Nucleus accumbens (tissue), 56 donors: ENCODE measurements around the gene OSCP1.

Source experiments
- DNase-seq, 56 donors: peaks; one replicate each; lab custom pipeline; 2025; lab: John Stamatoyannopoulos, UW

OSCP1 gene

GRCh38 chr1:36386265-36387140, 63.7 kb downstream of the OSCP1 start:
- peak; percentile 30 to 97 (median 80) for DNase-seq

- DNase-seq: peak; percentile 77 to 99 (median 98)
Measured at GRCh38 chr1:36385410-36386264, 64.6 kb downstream of the OSCP1 start, which contains the start of gene STK40. Gene STK40, minus strand, starts transcription at chr1:36385924. Its CDS starts 24,592 bp downstream, at chr1:36361332.

DNA sequence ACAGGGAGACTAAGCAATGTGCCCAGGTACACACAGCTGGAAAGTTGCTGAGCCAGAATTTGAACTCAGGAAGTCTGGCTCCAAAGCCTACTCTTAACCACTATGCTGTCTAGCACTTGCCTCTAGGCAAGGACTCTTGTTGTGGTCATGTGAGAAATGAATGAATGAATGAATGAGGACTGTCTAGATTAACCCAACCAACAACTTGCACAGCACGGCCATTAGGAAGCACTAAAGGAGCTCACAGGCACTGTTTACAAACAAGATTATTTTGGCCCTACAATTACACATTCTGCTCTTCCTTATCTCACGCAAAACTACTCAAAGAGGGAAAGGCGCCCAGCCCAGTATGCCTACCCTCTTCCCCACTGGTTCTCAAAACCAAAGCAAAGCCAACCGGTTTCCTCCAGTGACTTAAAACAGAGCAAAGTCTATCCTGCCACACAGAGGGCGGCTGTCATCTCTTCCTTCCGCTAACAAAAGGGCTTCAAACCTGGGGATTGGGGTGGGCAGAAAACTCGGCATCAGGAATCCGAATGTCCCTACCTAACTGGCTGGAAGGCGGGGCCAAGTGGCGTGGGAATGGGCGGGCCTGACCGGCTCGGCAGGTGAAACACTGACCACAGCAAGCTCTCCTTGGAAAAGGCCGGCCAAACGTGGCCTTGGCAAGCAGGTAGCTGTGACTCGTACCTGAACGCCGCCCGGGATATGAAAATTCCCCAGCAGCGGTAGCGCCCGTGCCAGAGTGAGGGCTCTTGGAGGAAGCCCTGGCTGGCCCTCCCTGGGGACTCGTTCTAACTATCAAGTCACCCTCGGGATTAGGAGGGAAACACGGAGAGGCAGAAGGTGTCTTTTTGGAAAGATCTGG, 65.5 kb downstream of the OSCP1 start:
- peak in 29 of 56 donors; percentile 35 to 64 (median 49) for DNase-seq

DNA sequence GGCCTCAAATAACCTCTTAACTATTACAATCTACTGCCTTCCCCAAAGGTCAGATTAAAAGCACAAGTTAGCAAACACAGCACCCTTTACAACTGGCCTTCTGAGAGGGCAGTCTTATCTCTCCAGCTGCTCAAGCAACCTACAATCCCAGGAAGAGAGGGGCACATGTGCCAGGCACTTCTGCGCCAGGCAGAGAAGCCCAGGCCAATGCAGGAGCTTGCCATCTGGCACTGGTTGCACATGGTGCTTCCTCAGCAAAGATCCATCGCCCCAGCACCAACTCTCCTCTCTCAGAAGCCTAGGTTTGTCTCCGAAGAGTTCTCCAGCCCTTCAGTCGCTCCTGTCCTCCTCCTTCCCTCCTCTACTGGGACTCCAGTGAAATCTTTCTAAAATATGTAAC, 67.0 kb downstream of the OSCP1 start:
- no peak for DNase-seq

- DNase-seq: no peak
Measured at GRCh38 chr1:36382669-36383068, 67.6 kb downstream of the OSCP1 start.

DNA sequence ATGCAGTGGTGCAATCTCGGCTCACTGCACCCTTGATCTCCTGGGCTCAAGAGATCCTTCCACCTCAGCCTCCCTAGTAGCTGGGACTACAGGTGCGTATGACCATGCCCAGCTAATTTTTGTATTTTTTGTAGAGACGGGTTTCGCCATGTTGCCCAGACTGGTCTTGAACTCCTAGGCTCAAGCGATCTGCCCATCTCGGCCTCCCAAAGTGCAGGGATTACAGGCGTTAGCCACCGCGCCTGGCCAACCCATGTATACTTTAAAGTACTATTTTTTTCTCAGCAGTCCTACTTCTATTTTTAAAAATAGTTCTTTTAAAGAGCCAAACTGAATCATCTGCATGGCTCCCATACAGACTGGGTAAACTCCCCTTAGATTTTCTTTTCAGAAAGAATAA, 68.0 kb downstream of the OSCP1 start:
- DNase-seq: no peak

GRCh38 chr1:36381405-36381804, 68.8 kb downstream of the OSCP1 start:
- DNase-seq: no peak

GRCh38 chr1:36380782-36381181, 69.5 kb downstream of the OSCP1 start:
- DNase-seq: no peak

- no peak for DNase-seq
Measured at GRCh38 chr1:36380143-36380619, 70.1 kb downstream of the OSCP1 start.

DNA sequence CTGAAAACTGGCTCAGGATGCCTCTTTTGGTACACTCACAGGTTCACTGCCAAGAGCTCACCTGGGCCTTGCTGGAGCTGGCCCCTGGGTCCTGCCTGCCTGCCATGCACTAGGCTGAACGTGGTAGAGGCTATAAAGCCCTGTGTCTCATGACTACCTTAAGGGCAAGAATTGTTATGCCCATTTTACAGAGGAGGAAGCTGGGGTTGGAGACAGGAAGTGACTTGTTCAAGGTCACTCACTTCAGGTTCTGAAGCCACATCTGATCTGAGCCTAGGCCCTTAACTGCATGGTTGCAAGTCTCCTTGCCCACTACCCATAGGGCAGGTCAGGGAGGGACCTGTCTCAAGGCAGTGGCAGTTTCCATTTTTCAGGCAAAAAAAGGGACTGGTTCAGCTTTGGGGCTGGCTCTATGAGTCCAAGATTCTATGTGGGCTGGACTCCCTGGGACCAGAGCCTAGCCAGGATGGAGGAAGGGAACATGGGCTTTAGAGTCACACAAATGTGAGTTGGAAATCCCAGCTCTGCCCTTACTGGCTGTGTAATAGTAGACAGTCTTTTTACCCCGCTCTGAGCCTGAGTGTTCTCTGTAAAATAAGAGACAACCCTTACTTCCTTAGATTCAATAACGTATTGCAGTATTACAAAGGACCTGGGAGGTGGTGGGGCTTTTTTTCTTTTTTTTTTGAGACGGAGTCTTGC, 72.3 kb downstream of the OSCP1 start:
- no peak for DNase-seq

DNA sequence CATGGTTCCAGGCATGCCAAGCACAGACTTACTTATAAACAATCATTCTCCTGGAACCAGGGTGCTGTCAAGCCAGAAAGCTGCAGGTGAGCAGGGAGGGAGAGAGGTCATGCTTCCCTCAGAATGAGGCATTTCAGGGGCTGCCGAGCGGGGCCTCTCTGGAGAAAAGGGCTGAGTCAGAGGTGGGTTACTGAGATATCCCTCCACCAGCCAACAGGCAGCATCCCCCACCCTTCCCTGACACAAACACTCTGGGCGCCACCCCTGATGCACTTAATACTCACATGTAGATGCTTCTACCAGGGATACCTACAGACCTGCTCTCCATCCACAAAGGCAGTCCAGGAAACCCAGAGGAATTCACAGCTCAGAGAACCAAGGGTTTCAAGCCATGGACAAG, 77.6 kb downstream of the OSCP1 start:
- DNase-seq: no peak

DNA sequence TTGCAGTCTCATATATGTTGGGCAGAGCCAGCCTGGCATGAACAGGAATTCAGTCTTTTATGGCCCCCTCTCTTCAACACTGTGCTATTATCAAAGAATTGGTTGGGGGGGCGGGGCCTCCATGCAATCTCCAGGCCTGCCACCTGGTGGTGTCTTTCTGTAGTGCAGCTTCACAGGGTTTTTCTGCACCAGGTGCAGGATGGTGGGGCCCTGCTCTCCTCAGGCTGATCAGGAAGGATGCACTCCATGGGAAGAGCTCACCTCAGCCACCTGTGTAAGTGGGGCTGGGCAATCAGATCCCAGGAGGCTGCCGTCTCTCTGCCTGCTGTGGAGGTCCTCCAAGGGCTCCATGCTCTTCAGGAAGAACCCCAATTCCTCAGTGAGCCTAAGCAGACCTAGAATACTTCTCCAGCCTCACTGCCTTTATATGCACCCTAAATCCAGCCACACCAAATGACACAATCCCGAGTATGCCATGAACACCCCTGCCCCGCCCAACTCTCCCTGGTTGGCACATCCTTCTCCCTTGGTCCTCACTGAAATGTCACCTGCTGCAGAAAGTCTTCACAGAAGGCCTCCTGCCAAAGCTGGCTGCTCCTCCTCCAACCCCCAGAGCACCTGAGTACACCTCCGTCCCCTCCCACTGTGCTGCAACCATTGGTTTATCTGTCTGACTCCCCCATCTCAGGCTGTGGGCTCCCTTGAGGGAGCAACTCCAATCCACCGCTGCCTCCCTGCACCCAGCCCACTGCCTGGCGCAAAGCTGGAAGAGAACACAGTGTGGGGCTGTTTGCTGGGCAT, 81.0 kb downstream of the OSCP1 start:
- DNase-seq: peak in 48 of 56 donors; percentile 9 to 86 (median 46)
